Measurements from ENCODE around the gene GAK. TPM values are rescaled to one million over a fixed set of nuclear protein-coding genes. Genes with fewer than 3 reads are reported as not detected.
"Not testable (repeated sequence)": the region's sequence is repeated elsewhere in the genome, so short reads cannot be mapped to it uniquely, and the experiment has no call there.

GAK gene
- total RNA-seq, 6 experiments from 2014 or later: 53.2 to 85.0 (median 64.5) TPM

GRCh38 chr4:813900-814299, 118.2 kb downstream of the GAK start:
- peaks cover 0 to 13% (median 2%) of the 10 kb centered on the region in 4 donors for H3K4me1 ChIP-seq
- intact Hi-C loops (cut with DNase I): no loop called here
- no peaks in the 10 kb centered on the region for H3K27me3 ChIP-seq
- H3K27ac ChIP-seq: no peak overlapping the region
- no peaks in the 10 kb centered on the region for H3K36me3 ChIP-seq
- 58% methylated on average over 9 of the region's 10 CpGs for WGBS (ENCODE audit: insufficient coverage, low coverage, low lambda C conversion rate, missing lambda C conversion rate)
- no peak overlapping the region for H3K4me3 ChIP-seq
- H3K9me3 ChIP-seq: no peaks in the 10 kb centered on the region
- TF ChIP-seq POLR2A (IDR thresholded peaks at IDR 0.05) (no peak), CTCF (IDR thresholded peaks at IDR 0.05) (no peak)
- ATAC-seq (no peak), DNase-seq (peak in 1 of 3 donors; percentile 27)

GRCh38 chr4:808860-809570, 123.1 kb downstream of the GAK start:
- DNase-seq (peak in 1 of 3 donors; percentile 31), ATAC-seq (peak in 1 of 4 donors; percentile 26)
- Histone ChIP-seq H3K27me3 (no peaks in the 10 kb centered on the region), H3K36me3 (no peaks in the 10 kb centered on the region), H3K9me3 (no peaks in the 10 kb centered on the region), H3K4me1 (no peaks in the 10 kb centered on the region), H3K4me3 (no peak overlapping the region), H3K27ac (no peak overlapping the region)
- 81% methylated on average over 14 of the region's 30 CpGs for WGBS (ENCODE audit: insufficient coverage, low coverage, low lambda C conversion rate, missing lambda C conversion rate)
- TF ChIP-seq CTCF (IDR thresholded peaks at IDR 0.05): no peak
- TF ChIP-seq POLR2A (IDR thresholded peaks at IDR 0.05): no peak
- intact Hi-C loops (cut with DNase I): no loop called here

GRCh38 chr4:807792-808191, 124.3 kb downstream of the GAK start:
- intact Hi-C loops (cut with DNase I): no loop called here
- no peak overlapping the region for H3K4me3 ChIP-seq
- H3K9me3 ChIP-seq: no peaks in the 10 kb centered on the region
- H3K4me1 ChIP-seq: no peaks in the 10 kb centered on the region
- ATAC-seq (no peak), DNase-seq (peak in 1 of 3 donors; percentile 7)
- TF ChIP-seq POLR2A (IDR thresholded peaks at IDR 0.05) (no peak), CTCF (IDR thresholded peaks at IDR 0.05) (no peak)
- 88% methylated on average over 5 of the region's 5 CpGs for WGBS (ENCODE audit: insufficient coverage, low coverage, low lambda C conversion rate, missing lambda C conversion rate)
- H3K27ac ChIP-seq: no peak overlapping the region
- no peaks in the 10 kb centered on the region for H3K27me3 ChIP-seq
- H3K36me3 ChIP-seq: no peaks in the 10 kb centered on the region

- H3K4me1 ChIP-seq; H3K27ac ChIP-seq; H3K27me3 ChIP-seq; H3K36me3 ChIP-seq; H3K9me3 ChIP-seq; ATAC-seq; DNase-seq; H3K4me3 ChIP-seq; intact Hi-C loops (cut with DNase I): not testable (repeated sequence)
- WGBS (ENCODE audit: insufficient coverage, low coverage, low lambda C conversion rate, missing lambda C conversion rate): 86% methylated on average over 4 of the region's 4 CpGs
Observed at GRCh38 chr4:806979-807378, 125.1 kb downstream of the GAK start.

- no peaks in the 10 kb centered on the region for H3K27me3 ChIP-seq
- ATAC-seq (no peak), DNase-seq (peak in 1 of 3 donors; percentile 50)
- H3K4me1 ChIP-seq: no peaks in the 10 kb centered on the region
- no peaks in the 10 kb centered on the region for H3K36me3 ChIP-seq
- H3K9me3 ChIP-seq: no peaks in the 10 kb centered on the region
- 76% methylated on average over 12 of the region's 44 CpGs for WGBS (ENCODE audit: insufficient coverage, low coverage, low lambda C conversion rate, missing lambda C conversion rate)
- TF ChIP-seq POLR2A (IDR thresholded peaks at IDR 0.05) (no peak), CTCF (IDR thresholded peaks at IDR 0.05) (no peak)
- H3K4me3 ChIP-seq: no peak overlapping the region
- H3K27ac ChIP-seq: no peak overlapping the region
- intact Hi-C loops (cut with DNase I): no loop called here
Observed at GRCh38 chr4:804804-805203, 127.3 kb downstream of the GAK start.

Data from right lobe of liver (tissue), 6 donors.